HepG2 (cell line): Measurements from ENCODE around the gene ARHGAP31. TPM values are rescaled to one million over a fixed set of nuclear protein-coding genes. Genes with fewer than 3 reads are reported as not detected.

Source experiments
- SALL1 ChIP-seq: sonication (generic); formaldehyde crosslinking; IDR thresholded peaks from 2 replicates; pipeline ENCODE4 v1.8.0; 2022; ENCODE audit warnings: mild to moderate bottlenecking, missing genetic modification reagents
- SMAD9 ChIP-seq: sonication (generic); formaldehyde crosslinking; IDR thresholded peaks from 2 replicates; pipeline ENCODE4 v1.5.1; 2020; ENCODE audit warnings: mild to moderate bottlenecking, missing genetic modification reagents
- polyA plus RNA-seq, 8 experiments: library from polyadenylated mRNA; depleted of rRNA in 3 of 8; stranded (reverse) in 7 of 8; unstranded in 1 of 8; fragments of >200 nt; fragmentation: Illumina TruSeq in 4 of 8; extraction: Trizol in 4 of 8; gene quantifications; 2 replicates each; pipeline versions ENCODE4 v1.2.1 to v1.2.3, GENCODE V29; 2011 to 2016; ENCODE audit warnings: low read depth in 4 of 8, missing spikeins in 1 of 8, mixed read lengths in 1 of 8; ENCODE audit not compliant: insufficient read depth in 1 of 8
- total RNA-seq, 5 experiments: library from RNA; depleted of rRNA; stranded (reverse); fragments of >200 nt; fragmentation: Illumina TruSeq; extraction: Trizol; gene quantifications; 2 replicates each; pipeline ENCODE4 v1.2.3, GENCODE V29; 2016; ENCODE audit warnings: low read depth in 1 of 5
- TF ChIP-seq, protein P1 (sequence below), 2 experiments: fragments of 450-650 bp in 1 of 2; sonication (generic) in 1 of 2; formaldehyde crosslinking in 1 of 2; IDR thresholded peaks; 2 replicates each; pipeline versions ENCODE4 v1.6.1 to v1.8.0; 2016 to 2022; ENCODE audit warnings: antibody characterized with exemption in 1 of 2, mild to moderate bottlenecking in 1 of 2, missing genetic modification reagents in 1 of 2
- TF ChIP-seq, protein P2 (sequence below): sonication (generic); formaldehyde crosslinking; IDR thresholded peaks from 2 replicates; pipeline ENCODE4 v1.4.0; 2020; ENCODE audit warnings: missing genetic modification reagents, low read depth, mild to moderate bottlenecking, borderline replicate concordance

ARHGAP31 gene
- total and polyA plus RNA-seq, 2 of the 13 experiments (the other 11 are each of a cell fraction or from before 2014, with no cell fraction given): not detected

DNA sequence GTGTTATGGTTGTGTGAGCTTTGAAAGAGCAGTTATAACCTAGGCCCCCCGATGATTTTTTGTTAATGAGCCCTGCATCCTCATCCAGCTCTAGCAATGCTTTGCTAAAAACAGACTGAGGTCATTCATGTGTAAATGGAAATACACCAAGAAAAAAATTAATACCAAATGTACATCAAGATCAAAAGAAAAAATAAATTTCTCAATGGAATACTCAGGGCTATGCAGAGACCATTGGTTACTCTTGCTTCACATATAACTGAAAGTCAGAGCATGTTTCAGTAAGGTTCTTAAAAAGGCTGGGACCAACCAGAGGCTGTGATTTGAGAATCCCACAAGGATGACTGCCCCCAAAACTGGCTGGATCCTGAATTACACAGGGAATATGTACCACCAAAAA is 48.0 kb downstream of the ARHGAP31 start (continued):
- TF ChIP-seq, protein P1, sequence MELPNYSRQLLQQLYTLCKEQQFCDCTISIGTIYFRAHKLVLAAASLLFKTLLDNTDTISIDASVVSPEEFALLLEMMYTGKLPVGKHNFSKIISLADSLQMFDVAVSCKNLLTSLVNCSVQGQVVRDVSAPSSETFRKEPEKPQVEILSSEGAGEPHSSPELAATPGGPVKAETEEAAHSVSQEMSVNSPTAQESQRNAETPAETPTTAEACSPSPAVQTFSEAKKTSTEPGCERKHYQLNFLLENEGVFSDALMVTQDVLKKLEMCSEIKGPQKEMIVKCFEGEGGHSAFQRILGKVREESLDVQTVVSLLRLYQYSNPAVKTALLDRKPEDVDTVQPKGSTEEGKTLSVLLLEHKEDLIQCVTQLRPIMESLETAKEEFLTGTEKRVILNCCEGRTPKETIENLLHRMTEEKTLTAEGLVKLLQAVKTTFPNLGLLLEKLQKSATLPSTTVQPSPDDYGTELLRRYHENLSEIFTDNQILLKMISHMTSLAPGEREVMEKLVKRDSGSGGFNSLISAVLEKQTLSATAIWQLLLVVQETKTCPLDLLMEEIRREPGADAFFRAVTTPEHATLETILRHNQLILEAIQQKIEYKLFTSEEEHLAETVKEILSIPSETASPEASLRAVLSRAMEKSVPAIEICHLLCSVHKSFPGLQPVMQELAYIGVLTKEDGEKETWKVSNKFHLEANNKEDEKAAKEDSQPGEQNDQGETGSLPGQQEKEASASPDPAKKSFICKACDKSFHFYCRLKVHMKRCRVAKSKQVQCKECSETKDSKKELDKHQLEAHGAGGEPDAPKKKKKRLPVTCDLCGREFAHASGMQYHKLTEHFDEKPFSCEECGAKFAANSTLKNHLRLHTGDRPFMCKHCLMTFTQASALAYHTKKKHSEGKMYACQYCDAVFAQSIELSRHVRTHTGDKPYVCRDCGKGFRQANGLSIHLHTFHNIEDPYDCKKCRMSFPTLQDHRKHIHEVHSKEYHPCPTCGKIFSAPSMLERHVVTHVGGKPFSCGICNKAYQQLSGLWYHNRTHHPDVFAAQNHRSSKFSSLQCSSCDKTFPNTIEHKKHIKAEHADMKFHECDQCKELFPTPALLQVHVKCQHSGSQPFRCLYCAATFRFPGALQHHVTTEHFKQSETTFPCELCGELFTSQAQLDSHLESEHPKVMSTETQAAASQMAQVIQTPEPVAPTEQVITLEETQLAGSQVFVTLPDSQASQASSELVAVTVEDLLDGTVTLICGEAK (IDR thresholded peaks at IDR 0.05): no peak
- TF ChIP-seq, protein P1 (CRISPR knock-in tag; IDR thresholded peaks at IDR 0.05): no peak
- TF ChIP-seq SMAD9 (CRISPR knock-in tag): no peak
- no peak for TF ChIP-seq SALL1
- TF ChIP-seq, protein P2, sequence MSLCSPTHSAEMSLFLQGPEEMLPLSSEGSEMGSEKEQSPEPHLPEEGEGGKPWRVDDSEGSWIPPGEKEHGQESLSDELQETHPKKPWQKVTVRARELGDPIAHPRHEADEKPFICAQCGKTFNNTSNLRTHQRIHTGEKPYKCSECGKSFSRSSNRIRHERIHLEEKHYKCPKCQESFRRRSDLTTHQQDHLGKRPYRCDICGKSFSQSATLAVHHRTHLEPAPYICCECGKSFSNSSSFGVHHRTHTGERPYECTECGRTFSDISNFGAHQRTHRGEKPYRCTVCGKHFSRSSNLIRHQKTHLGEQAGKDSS (CRISPR knock-in tag): no peak
